GM12891 (cell line): ENCODE measurements around the gene FCN1.

ENCODE experiments used
- POLR2A ChIP-seq: IDR thresholded peaks from 2 replicates; pipeline ENCODE4 v1.6.1; 2011; ENCODE audit warnings: low read depth, low read length, control low read depth
- POLR2AphosphoS5 ChIP-seq: IDR thresholded peaks from 2 replicates; pipeline ENCODE4 v1.6.1; 2011; ENCODE audit warnings: low read depth, low read length, control low read depth
- SPI1 ChIP-seq: IDR thresholded peaks from 2 replicates; pipeline ENCODE4 v1.6.1; 2011; ENCODE audit warnings: low read depth, low read length, control low read depth
- TAF1 ChIP-seq: IDR thresholded peaks from 2 replicates; pipeline ENCODE4 v1.6.1; 2011; ENCODE audit warnings: low read depth, low read length, control low read depth

- TF ChIP-seq POLR2AphosphoS5 (no peak), POLR2A (no peak), TAF1 (no peak), SPI1 (no peak)
Measured at GRCh38 chr9:134943836-134944235, 26.1 kb upstream of the FCN1 start.
